Astrocyte (in vitro differentiated cells and primary cell): Measurements from ENCODE around the gene PDE6D. TPM values are rescaled to one million over a fixed set of nuclear protein-coding genes. Genes with fewer than 3 reads are reported as not detected.

Source experiments
- DNase-seq: peaks from one replicate; pipeline ENCODE4 v3.0.0-alpha.2; 2010; ENCODE audit warnings: low read depth
- FAIRE-seq: peaks from 2 replicates; lab custom pipeline; 2011; peaks lifted over from hg19 to GRCh38; lab: Jason Lieb, UNC
- H2AFZ ChIP-seq: 2 replicates; pipeline ENCODE4 v1.6.0; 2012; ENCODE audit warnings: low read depth, low read length, inconsistent platforms
- H3K27ac ChIP-seq: 2 replicates; pipeline ENCODE4 v1.5.1; 2011; ENCODE audit warnings: low read depth, low read length, inconsistent platforms
- H3K27me3 ChIP-seq: 2 replicates; pipeline ENCODE4 v1.6.0; 2011; ENCODE audit warnings: low read length, inconsistent platforms; ENCODE audit not compliant: insufficient read depth
- H3K36me3 ChIP-seq: 2 replicates; pipeline ENCODE4 v1.5.1; 2011; ENCODE audit warnings: low read length, inconsistent platforms; ENCODE audit not compliant: insufficient read depth
- H3K4me1 ChIP-seq: 2 replicates; pipeline ENCODE4 v1.5.1; 2011; ENCODE audit warnings: low read length, inconsistent platforms; ENCODE audit not compliant: insufficient read depth
- H3K4me2 ChIP-seq: 2 replicates; pipeline ENCODE4 v1.6.0; 2012; ENCODE audit warnings: low read length, inconsistent platforms
- H3K4me3 ChIP-seq: 2 replicates; pipeline ENCODE4 v1.5.1; 2011; ENCODE audit warnings: low read depth, mild to moderate bottlenecking, low read length, inconsistent platforms; ENCODE audit not compliant: insufficient read depth
- H3K79me2 ChIP-seq: 2 replicates; pipeline ENCODE4 v1.6.0; 2012; ENCODE audit warnings: mild to moderate bottlenecking, low read length, inconsistent platforms; ENCODE audit not compliant: insufficient read depth
- H3K9ac ChIP-seq: 2 replicates; pipeline ENCODE4 v1.6.0; 2012; ENCODE audit warnings: mild to moderate bottlenecking, low read length, inconsistent platforms
- H3K9me3 ChIP-seq: 2 replicates; pipeline ENCODE4 v1.5.1; 2012; ENCODE audit warnings: low read depth, mild to moderate bottlenecking, low read length, inconsistent platforms; ENCODE audit not compliant: insufficient read depth
- H4K20me1 ChIP-seq: 2 replicates; pipeline ENCODE4 v1.6.0; 2012; ENCODE audit warnings: low read length, inconsistent platforms; ENCODE audit not compliant: insufficient read depth
- H3K27ac Mint-ChIP-seq: one replicate; pipeline ENCODE4 v1.8.0; 2021; ENCODE audit warnings: mild to moderate bottlenecking, mixed read lengths; ENCODE audit not compliant: unreplicated experiment
- H3K27me3 Mint-ChIP-seq: one replicate; pipeline ENCODE4 v1.8.0; 2021; ENCODE audit warnings: low read depth, mixed read lengths; ENCODE audit not compliant: unreplicated experiment
- H3K36me3 Mint-ChIP-seq: one replicate; pipeline ENCODE4 v1.8.0; 2021; ENCODE audit warnings: low read depth, mixed read lengths; ENCODE audit not compliant: unreplicated experiment
- H3K4me1 Mint-ChIP-seq: one replicate; pipeline ENCODE4 v1.8.0; 2021; ENCODE audit warnings: low read depth, mixed read lengths; ENCODE audit not compliant: unreplicated experiment
- H3K4me3 Mint-ChIP-seq: one replicate; pipeline ENCODE4 v1.8.0; 2021; ENCODE audit warnings: mild to moderate bottlenecking, moderate library complexity, mixed read lengths; ENCODE audit not compliant: unreplicated experiment
- H3K9me3 Mint-ChIP-seq: one replicate; pipeline ENCODE4 v1.8.0; 2021; ENCODE audit warnings: mild to moderate bottlenecking, mixed read lengths; ENCODE audit not compliant: unreplicated experiment
- EZH2 ChIP-seq: IDR thresholded peaks from 2 replicates; pipeline ENCODE4 v1.6.1; 2012; ENCODE audit warnings: mild to moderate bottlenecking, low read length, inconsistent platforms; ENCODE audit not compliant: insufficient read depth
- total RNA-seq: library from RNA; stranded (reverse); gene quantifications from 2 replicates; pipeline ENCODE4 v1.2.1, GENCODE V29; 2021
- TF ChIP-seq, protein P1 (sequence below): IDR thresholded peaks from 2 replicates; pipeline ENCODE4 v1.5.1; 2011; ENCODE audit warnings: low read depth, mild to moderate bottlenecking, inconsistent platforms, low read length, moderate library complexity; ENCODE audit not compliant: insufficient read depth

The PDE6D gene
- total RNA-seq, 1 donor from 2014 or later: 19.0 TPM

DNA sequence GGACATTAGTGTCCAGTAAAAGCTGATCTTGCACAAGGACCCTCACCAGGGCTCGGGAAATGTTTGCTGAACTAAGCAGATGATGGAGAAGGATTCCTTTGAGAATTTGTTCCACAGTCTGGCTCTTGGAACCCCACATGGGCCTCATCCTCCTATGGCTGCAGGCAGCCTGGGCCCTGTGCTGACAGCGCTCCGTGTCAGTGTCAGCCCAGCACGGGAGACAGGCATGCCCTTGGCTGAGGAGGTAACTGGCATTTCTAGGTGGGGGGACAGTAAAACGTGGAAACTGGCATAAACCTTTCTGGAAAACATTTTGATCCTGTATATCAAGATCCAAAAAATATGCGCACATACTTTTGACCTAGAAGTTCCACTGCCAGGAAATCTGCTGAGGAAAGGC, 62.3 kb downstream of the PDE6D start:
- no peak for TF ChIP-seq EZH2
- TF ChIP-seq, protein P1, sequence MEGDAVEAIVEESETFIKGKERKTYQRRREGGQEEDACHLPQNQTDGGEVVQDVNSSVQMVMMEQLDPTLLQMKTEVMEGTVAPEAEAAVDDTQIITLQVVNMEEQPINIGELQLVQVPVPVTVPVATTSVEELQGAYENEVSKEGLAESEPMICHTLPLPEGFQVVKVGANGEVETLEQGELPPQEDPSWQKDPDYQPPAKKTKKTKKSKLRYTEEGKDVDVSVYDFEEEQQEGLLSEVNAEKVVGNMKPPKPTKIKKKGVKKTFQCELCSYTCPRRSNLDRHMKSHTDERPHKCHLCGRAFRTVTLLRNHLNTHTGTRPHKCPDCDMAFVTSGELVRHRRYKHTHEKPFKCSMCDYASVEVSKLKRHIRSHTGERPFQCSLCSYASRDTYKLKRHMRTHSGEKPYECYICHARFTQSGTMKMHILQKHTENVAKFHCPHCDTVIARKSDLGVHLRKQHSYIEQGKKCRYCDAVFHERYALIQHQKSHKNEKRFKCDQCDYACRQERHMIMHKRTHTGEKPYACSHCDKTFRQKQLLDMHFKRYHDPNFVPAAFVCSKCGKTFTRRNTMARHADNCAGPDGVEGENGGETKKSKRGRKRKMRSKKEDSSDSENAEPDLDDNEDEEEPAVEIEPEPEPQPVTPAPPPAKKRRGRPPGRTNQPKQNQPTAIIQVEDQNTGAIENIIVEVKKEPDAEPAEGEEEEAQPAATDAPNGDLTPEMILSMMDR: no peak
- H3K9me3 Mint-ChIP-seq: no peaks in the 10 kb centered on the region
- no peaks in the 10 kb centered on the region for H3K79me2 ChIP-seq
- no peaks in the 10 kb centered on the region for H3K27me3 Mint-ChIP-seq
- no peak overlapping the region for H2AFZ ChIP-seq
- peaks cover 25% of the 10 kb centered on the region for H3K4me1 Mint-ChIP-seq
- H3K27ac Mint-ChIP-seq: no peak overlapping the region
- H4K20me1 ChIP-seq: peaks cover 20% of the 10 kb centered on the region
- FAIRE-seq (no peak), DNase-seq (no peak)
- H3K4me2 ChIP-seq: no peak overlapping the region
- no peak overlapping the region for H3K27ac ChIP-seq
- H3K4me3 Mint-ChIP-seq: no peak overlapping the region
- H3K36me3 Mint-ChIP-seq: peaks cover 1% of the 10 kb centered on the region
- no peak overlapping the region for H3K4me3 ChIP-seq
- H3K36me3 ChIP-seq: no peaks in the 10 kb centered on the region
- H3K27me3 ChIP-seq: no peaks in the 10 kb centered on the region
- peaks cover 31% of the 10 kb centered on the region for H3K4me1 ChIP-seq
- no peaks in the 10 kb centered on the region for H3K9me3 ChIP-seq
- H3K9ac ChIP-seq: no peak overlapping the region

DNA sequence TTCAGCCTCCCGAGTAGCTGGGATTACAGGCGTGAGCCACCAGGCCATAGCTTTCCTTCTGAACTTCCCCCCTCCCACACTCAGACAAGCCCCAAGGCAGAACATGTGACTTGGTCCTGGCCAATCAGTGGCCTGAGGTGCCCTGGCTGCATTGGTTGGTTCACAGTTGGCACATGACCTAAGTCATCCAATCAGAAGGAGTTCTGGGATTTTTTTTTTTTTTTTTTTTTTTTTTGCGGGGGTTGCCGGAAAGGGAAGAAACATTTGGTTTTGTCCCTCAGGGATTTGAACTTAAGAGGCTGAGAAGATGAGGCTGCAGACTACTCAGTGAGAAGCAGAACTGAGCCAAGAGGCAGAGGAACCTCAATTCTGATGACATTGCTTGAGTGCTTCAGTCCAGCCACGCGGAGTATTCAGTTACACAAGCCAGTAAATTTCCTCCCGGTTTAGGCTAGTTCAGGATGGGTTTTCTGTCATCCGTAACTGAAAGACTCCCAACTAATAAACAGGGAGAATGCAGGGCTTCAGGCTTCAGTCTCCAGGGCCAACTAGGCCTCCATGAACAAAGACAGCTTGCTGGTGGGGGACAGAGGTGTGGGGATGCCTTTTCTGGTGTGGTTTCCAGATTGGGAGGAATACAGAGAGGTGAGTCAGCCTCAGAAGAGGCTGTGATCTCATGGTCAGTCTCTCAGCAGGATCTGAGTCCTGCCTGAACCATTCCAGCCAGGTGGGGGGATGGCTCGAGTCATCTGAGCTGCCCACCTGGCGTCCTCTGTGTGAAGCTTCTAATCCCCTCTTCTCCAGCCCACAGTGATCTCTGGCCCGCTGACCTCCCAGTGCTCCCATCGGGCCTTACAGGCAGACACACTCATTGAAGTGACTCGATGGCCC, 63.6 kb downstream of the PDE6D start:
- H3K4me3 Mint-ChIP-seq: no peak overlapping the region
- no peaks in the 10 kb centered on the region for H3K27me3 ChIP-seq
- peaks cover 4% of the 10 kb centered on the region for H3K36me3 ChIP-seq
- no peaks in the 10 kb centered on the region for H3K9me3 Mint-ChIP-seq
- H3K9ac ChIP-seq: peak overlapping the region; percentile 7
- peaks cover 29% of the 10 kb centered on the region for H3K4me1 Mint-ChIP-seq
- H3K36me3 Mint-ChIP-seq: peaks cover 4% of the 10 kb centered on the region
- peaks cover 26% of the 10 kb centered on the region for H4K20me1 ChIP-seq
- peak overlapping the region; percentile 24 for H3K4me2 ChIP-seq
- no peaks in the 10 kb centered on the region for H3K27me3 Mint-ChIP-seq
- FAIRE-seq (peak; percentile 49), DNase-seq (peak; percentile 67)
- H3K27ac Mint-ChIP-seq: peak overlapping the region; percentile 63
- TF ChIP-seq, protein P1: no peak
- no peak for TF ChIP-seq EZH2
- no peak overlapping the region for H3K4me3 ChIP-seq
- H3K4me1 ChIP-seq: peaks cover 37% of the 10 kb centered on the region
- H2AFZ ChIP-seq: no peak overlapping the region
- peaks cover 7% of the 10 kb centered on the region for H3K79me2 ChIP-seq
- H3K9me3 ChIP-seq: no peaks in the 10 kb centered on the region
- H3K27ac ChIP-seq: peak overlapping the region; percentile 70
